ENCODE results near the gene HOXA13.

HOXA13 gene

DNA sequence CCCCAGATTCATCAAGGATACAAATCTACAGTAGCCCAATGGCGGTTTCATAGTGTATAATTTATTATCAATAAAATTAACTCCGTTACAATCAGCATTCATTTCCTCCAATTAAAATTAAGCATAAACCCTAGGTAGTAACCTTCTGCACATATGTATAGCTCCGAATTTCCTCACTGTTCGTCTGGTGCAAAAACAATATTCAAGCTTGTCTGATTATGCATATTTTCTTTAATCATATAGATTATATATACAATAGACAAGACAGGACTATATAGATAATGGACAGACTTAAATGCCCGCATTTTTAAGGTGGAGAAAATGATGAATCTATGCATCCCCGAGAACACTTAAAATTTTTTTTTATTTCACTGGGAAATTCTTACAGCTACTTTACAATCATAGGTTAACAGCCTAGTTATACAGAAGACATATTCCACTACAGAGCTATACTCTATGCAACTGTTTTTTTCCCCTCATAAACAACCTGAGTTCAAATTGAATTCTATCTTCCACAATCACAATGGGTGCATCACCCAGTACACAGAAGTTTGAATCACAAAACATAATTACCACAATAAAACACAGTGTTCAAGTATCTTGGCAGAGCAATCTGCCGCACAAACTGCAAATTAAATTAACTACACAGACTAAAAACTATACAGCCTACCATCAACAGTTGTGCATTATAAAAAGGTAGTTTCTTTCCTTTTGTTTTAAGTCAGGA lies 37.2 kb downstream of the HOXA13 start:
- H3K36me3 Mint-ChIP-seq (ENCODE audit: low read depth): no peaks in the 10 kb centered on the region
- DNase-seq (ENCODE audit: low spot score): no peak
- no peak overlapping the region for H3K27ac Mint-ChIP-seq
- no peak overlapping the region for H3K4me3 Mint-ChIP-seq
- peaks cover 85% of the 10 kb centered on the region for H3K27me3 Mint-ChIP-seq (ENCODE audit: low read depth)
- H3K9me3 Mint-ChIP-seq: no peaks in the 10 kb centered on the region
- peaks cover 3% of the 10 kb centered on the region for H3K4me1 Mint-ChIP-seq (ENCODE audit: low read depth)

DNA sequence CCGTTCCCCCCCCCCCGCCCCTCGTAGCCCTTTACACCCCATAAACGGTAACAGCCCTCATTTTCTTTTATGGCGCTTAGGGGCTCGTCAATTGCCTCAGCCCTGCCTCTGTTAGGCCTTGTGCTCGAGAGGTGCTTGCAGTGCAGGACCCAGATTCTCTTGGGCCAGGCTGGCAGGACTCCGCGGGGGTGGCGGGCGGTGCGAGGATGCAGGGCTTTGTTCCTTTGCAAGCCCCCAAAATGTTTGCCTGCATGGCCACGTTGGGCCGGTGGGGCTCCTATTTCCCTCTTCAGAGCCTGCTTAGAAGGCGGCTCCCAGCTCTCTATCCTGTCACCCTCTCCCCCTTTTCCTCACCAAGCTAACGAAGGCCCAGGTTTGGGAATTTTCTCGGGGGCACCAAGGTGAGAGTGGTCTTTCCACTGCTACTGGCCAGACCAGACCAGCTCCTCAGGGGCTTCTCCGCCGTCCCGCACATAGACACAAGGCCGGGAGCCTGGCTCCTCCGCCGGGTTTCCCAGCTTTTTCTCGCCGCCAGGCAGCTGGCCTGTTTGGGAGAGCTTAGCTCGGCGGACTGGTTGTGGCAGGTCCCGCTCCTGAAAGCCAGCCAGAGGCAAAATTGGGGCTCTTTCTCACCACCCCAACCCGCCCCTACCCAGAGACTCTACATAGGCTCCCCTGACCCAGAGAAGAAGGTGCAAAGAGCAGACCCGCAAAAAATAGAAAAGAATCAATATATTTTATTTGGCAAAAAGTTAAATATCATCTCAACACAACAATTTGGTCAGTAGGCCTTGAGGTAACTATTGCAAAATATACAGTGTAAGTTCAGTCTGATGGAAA lies 38.0 kb downstream of the HOXA13 start:
- Mint-ChIP-seq H3K4me3 (no peak overlapping the region), H3K4me1 (ENCODE audit: low read depth) (peaks cover 4% of the 10 kb centered on the region), H3K27me3 (ENCODE audit: low read depth) (peaks cover 85% of the 10 kb centered on the region), H3K27ac (no peak overlapping the region), H3K9me3 (no peaks in the 10 kb centered on the region), H3K36me3 (ENCODE audit: low read depth) (no peaks in the 10 kb centered on the region)
- no peak for DNase-seq (ENCODE audit: low spot score)

DNA sequence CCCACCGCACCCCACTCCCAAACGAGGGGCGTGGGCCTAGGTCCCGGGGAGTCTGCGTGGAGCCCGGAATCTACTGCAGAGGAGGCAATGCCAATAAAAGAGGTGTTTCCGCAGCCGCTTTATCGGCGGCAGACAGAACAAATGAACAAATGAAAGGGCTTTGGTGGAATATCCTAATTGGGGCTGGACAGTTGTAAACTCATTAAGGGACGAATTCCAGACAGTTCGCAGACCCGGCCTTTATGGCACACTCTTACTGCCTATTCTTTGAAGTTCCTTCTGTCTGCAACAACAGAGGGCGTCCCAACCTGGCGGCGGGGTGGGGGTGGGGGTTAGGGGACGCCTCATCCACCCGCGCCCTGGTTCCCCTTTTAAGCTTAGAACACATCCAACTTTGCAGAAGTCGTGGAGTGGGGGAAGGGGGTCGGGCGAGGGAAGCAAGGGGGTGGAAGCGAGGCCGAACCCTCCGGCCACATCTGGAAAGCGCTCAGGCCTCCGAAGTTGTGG lies 38.6 kb downstream of the HOXA13 start:
- H3K27me3 Mint-ChIP-seq (ENCODE audit: low read depth): peaks cover 84% of the 10 kb centered on the region
- H3K4me3 Mint-ChIP-seq: peak overlapping the region; percentile 73
- peaks cover 4% of the 10 kb centered on the region for H3K4me1 Mint-ChIP-seq (ENCODE audit: low read depth)
- DNase-seq (ENCODE audit: low spot score): no peak
- no peak overlapping the region for H3K27ac Mint-ChIP-seq
- H3K36me3 Mint-ChIP-seq (ENCODE audit: low read depth): no peaks in the 10 kb centered on the region
- no peaks in the 10 kb centered on the region for H3K9me3 Mint-ChIP-seq

DNA sequence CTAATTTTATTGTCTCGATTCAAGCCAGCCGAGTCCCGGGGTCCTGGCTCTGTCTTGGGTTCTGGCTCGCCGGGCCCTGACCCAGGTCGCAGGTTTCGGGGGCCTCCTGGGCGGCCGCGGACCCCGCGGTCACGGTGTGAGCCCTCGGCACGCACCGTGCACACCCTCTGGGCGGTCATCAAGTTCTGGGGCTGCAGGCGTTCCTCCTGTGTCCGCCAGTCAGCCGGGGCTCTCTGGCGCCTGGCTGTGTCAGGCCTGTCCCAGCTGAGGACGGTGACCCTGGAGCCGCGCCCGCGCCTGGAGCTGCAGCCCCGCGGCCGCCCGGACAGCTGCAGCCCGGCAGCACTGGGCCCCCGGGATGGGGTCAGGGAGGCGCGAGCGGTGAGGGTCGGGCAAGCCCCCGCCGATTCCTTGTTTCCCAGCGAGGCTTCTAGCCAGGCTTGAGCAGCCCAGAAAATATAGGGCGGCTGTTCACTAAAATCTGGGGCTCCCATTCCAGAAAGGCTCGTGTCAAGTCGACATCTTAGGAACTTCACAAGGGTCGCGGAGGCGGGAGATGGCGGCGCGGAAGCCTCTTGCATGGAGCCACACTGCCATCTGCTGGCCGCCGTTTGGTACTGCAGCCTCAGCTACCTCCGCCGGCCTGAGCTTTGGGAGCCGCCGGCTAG lies 39.2 kb downstream of the HOXA13 start:
- Mint-ChIP-seq H3K27ac (no peak overlapping the region), H3K9me3 (no peaks in the 10 kb centered on the region)

GRCh38 chr7:27160145-27160545 lies 39.7 kb downstream of the HOXA13 start:
- no peaks in the 10 kb centered on the region for H3K36me3 Mint-ChIP-seq (ENCODE audit: low read depth)
- H3K4me3 Mint-ChIP-seq: peak overlapping the region; percentile 51
- DNase-seq (ENCODE audit: low spot score): no peak
- H3K27ac Mint-ChIP-seq: no peak overlapping the region
- no peaks in the 10 kb centered on the region for H3K9me3 Mint-ChIP-seq
- H3K27me3 Mint-ChIP-seq (ENCODE audit: low read depth): peaks cover 84% of the 10 kb centered on the region
- H3K4me1 Mint-ChIP-seq (ENCODE audit: low read depth): peaks cover 7% of the 10 kb centered on the region

More for the DNA sequence above, 39.2 kb downstream of the HOXA13 start:
- DNase-seq (ENCODE audit: low spot score): peak; percentile 66
- peak overlapping the region; percentile 73 for H3K4me3 Mint-ChIP-seq
- peaks cover 4% of the 10 kb centered on the region for H3K4me1 Mint-ChIP-seq (ENCODE audit: low read depth)
- H3K27me3 Mint-ChIP-seq (ENCODE audit: low read depth): peaks cover 83% of the 10 kb centered on the region
- H3K36me3 Mint-ChIP-seq (ENCODE audit: low read depth): no peaks in the 10 kb centered on the region

GRCh38 chr7:27159266-27160144 lies 40.4 kb downstream of the HOXA13 start:
- no peak overlapping the region for H3K27ac Mint-ChIP-seq
- H3K9me3 Mint-ChIP-seq: no peaks in the 10 kb centered on the region
- no peak for DNase-seq (ENCODE audit: low spot score)
- peak overlapping the region; percentile 21 for H3K4me3 Mint-ChIP-seq
- H3K36me3 Mint-ChIP-seq (ENCODE audit: low read depth): no peaks in the 10 kb centered on the region
- H3K27me3 Mint-ChIP-seq (ENCODE audit: low read depth): peaks cover 86% of the 10 kb centered on the region
- H3K4me1 Mint-ChIP-seq (ENCODE audit: low read depth): peaks cover 12% of the 10 kb centered on the region

GRCh38 chr7:27158436-27159265 lies 41.2 kb downstream of the HOXA13 start:
- peak overlapping the region; percentile 22 for H3K4me3 Mint-ChIP-seq
- peak overlapping the region; percentile 76 for H3K27ac Mint-ChIP-seq
- H3K27me3 Mint-ChIP-seq (ENCODE audit: low read depth): peaks cover 86% of the 10 kb centered on the region
- no peak for DNase-seq (ENCODE audit: low spot score)
- H3K4me1 Mint-ChIP-seq (ENCODE audit: low read depth): peaks cover 13% of the 10 kb centered on the region
- H3K36me3 Mint-ChIP-seq (ENCODE audit: low read depth): no peaks in the 10 kb centered on the region
- H3K9me3 Mint-ChIP-seq: no peaks in the 10 kb centered on the region

DNA sequence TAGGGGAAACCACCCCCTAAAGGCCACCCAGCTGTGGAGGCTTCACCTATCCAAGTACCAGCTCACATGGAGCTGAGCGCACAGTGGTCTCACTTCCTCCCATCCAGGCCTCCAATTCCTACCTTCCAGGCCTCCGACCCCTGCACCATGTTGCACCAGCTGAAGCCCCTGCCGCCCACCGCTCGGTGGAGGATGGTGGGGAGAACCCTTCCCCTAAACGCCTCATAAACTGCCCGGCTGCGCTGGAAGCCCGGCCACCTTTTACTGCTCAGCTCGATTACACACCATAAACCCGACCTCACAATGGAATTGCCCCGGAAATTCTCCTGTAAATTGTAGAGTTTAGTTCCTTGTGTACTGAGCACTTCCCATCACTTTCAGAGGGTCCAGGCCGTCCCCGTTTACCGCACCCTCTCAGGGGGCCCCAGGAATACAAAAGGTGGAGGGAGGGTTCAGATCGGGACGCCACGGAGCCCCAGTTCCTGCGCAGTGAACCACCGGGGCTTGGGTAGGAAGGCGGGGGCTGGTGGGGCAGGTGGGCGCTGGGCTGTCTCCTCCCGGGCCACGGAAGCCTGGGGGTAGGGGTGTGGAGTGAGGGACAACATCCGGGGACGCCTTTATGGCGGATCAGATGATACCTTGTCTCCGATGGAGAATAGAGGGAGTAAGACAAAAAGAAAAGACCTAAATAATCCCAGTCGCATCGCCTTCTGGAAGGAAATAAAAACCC lies 42.0 kb downstream of the HOXA13 start:
- peak overlapping the region; percentile 76 for H3K27ac Mint-ChIP-seq
- H3K4me1 Mint-ChIP-seq (ENCODE audit: low read depth): peaks cover 13% of the 10 kb centered on the region
- no peaks in the 10 kb centered on the region for H3K9me3 Mint-ChIP-seq
- no peak for DNase-seq (ENCODE audit: low spot score)
- H3K27me3 Mint-ChIP-seq (ENCODE audit: low read depth): peaks cover 85% of the 10 kb centered on the region
- no peaks in the 10 kb centered on the region for H3K36me3 Mint-ChIP-seq (ENCODE audit: low read depth)
- peak overlapping the region; percentile 22 for H3K4me3 Mint-ChIP-seq

DNA sequence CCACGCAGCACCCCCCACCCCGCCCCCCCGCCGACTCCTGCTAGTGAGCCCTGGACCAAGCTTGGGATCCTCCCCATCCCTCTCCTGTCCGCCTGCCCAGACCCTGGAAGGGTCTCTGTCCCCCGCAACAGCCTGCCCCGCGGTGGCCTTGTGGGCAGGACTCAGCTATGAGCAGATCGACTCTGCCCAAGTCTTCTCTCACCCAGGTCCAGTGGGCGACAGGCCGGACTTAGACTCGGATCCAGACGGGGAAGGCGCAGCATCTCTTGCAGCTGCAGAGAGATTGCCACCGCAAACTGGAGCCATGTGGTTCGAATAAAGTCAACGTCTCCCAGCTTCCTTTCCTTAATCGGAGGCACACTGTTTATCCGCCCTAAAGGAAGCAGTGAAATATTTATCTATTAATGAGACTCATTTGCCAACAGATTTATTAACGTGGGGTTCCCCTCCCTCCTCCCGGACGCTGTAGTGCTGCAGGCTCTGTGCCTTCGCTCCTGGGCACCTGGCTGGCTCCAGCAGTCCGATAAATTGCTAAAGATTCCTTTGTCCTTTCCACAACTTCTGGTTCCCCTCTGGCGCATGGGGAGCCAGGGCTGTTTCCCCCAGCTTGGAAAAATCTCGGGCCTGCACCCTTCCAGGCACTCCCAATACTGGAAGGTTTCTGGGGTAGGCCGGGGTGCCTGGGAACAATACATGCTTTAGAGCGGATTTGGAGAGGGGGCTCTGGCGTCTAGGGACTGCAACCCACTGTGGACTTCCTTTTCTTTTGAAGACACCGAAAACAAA lies 42.8 kb downstream of the HOXA13 start:
- H3K9me3 Mint-ChIP-seq: no peaks in the 10 kb centered on the region
- peak overlapping the region; percentile 18 for H3K4me3 Mint-ChIP-seq
- H3K36me3 Mint-ChIP-seq (ENCODE audit: low read depth): no peaks in the 10 kb centered on the region
- peak overlapping the region; percentile 49 for H3K27ac Mint-ChIP-seq
- peaks cover 13% of the 10 kb centered on the region for H3K4me1 Mint-ChIP-seq (ENCODE audit: low read depth)
- no peak for DNase-seq (ENCODE audit: low spot score)
- peaks cover 84% of the 10 kb centered on the region for H3K27me3 Mint-ChIP-seq (ENCODE audit: low read depth)

DNA sequence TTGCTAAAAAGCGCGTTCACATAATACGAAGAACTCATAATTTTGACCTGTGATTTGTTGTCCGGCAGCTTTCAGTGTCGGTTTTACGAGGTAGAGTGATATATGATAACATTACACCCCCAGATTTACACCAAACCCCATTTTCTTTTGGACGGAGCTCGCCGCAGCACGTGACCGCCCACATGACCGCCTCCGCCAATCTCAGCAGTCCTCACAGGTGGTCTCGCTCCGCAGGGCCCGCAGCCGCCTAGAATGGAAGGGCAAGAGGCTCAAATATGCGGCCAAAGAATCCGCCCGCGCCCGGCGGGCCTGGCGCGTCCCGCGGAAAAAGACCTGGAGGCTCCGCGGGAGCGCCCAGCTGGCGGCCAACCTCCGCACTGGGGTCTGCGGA lies 43.4 kb downstream of the HOXA13 start, which contains the start of gene HOXA7:
Gene HOXA7 (minus strand): TSS at position 168 of the 391 bp plus-strand sequence. CDS start 130 bp downstream, at position 38.
- Mint-ChIP-seq H3K36me3 (ENCODE audit: low read depth) (peaks cover 2% of the 10 kb centered on the region), H3K4me3 (peak within 1 kb of the TSS; percentile 18), H3K9me3 (no peaks in the 10 kb centered on the region), H3K4me1 (ENCODE audit: low read depth) (peaks cover 17% of the 10 kb centered on the region), H3K27ac (peak within 1 kb of the TSS; percentile 80), H3K27me3 (ENCODE audit: low read depth) (peaks cover 87% of the 10 kb centered on the region)
- DNase-seq (ENCODE audit: low spot score): no peak

GRCh38 chr7:27155816-27156507 lies 43.9 kb downstream of the HOXA13 start:
- no peak overlapping the region for H3K4me3 Mint-ChIP-seq
- no peak for DNase-seq (ENCODE audit: low spot score)
- peak overlapping the region; percentile 80 for H3K27ac Mint-ChIP-seq

More at GRCh38 chr7:27155816-27156507, 43.9 kb downstream of the HOXA13 start:
- no peaks in the 10 kb centered on the region for H3K9me3 Mint-ChIP-seq
- peaks cover 22% of the 10 kb centered on the region for H3K4me1 Mint-ChIP-seq (ENCODE audit: low read depth)
- peaks cover 90% of the 10 kb centered on the region for H3K27me3 Mint-ChIP-seq (ENCODE audit: low read depth)
- H3K36me3 Mint-ChIP-seq (ENCODE audit: low read depth): peaks cover 3% of the 10 kb centered on the region
